Right lobe of liver (tissue), 4 donors: ENCODE measurements around the gene GRID1.

Source experiments
- CTCF ChIP-seq, 4 donors: fragments of 200-600 bp in 3 of 4; fragments of 450-650 bp in 1 of 4; IDR thresholded peaks; one replicate each; pipeline versions ENCODE4 v1.5.1 to v1.8.0; 2016 to 2022; ENCODE audit warnings: antibody characterized with exemption in 4 of 4, mild to moderate bottlenecking in 2 of 4
- POLR2A ChIP-seq: fragments of 450-650 bp; IDR thresholded peaks from one replicate; pipeline ENCODE4 v1.6.1; 2017; ENCODE audit warnings: antibody characterized with exemption, mild to moderate bottlenecking
- donor health status: DM: no; HTN: no; CAD: no.
- donor health status: DM: no; HTN: no; CAD: no.
- donor health status: DM: no; HTN: yes; CAD: no.

- TF ChIP-seq CTCF (IDR thresholded peaks at IDR 0.05) (no peak), POLR2A (no peak)
Observed at GRCh38 chr10:86345296-86345858, 21.2 kb downstream of the GRID1 start.
